OCI-LY1 (cell line): ENCODE results near the gene PCBP3.

Experiments used
- EZH2 ChIP-seq: fragments of 200-600 bp; sonication (generic), shearing (Covaris generic); IDR thresholded peaks from 2 replicates; pipeline ENCODE4 v1.8.0; 2017; ENCODE audit warnings: borderline replicate concordance, mixed run types, mild to moderate bottlenecking, antibody characterized with exemption, low read length, moderate library complexity, mixed read lengths
- TF ChIP-seq, protein P1 (sequence below): fragments of 200-600 bp; sonication (generic), shearing (Covaris generic); IDR thresholded peaks from 2 replicates; pipeline ENCODE4 v1.5.1; 2017; ENCODE audit warnings: mild to moderate bottlenecking, antibody characterized with exemption, low read length, moderate library complexity, mixed read lengths

GRCh38 chr21:45834026-45834715 is 190.6 kb downstream of the PCBP3 start:
- TF ChIP-seq, protein P1, sequence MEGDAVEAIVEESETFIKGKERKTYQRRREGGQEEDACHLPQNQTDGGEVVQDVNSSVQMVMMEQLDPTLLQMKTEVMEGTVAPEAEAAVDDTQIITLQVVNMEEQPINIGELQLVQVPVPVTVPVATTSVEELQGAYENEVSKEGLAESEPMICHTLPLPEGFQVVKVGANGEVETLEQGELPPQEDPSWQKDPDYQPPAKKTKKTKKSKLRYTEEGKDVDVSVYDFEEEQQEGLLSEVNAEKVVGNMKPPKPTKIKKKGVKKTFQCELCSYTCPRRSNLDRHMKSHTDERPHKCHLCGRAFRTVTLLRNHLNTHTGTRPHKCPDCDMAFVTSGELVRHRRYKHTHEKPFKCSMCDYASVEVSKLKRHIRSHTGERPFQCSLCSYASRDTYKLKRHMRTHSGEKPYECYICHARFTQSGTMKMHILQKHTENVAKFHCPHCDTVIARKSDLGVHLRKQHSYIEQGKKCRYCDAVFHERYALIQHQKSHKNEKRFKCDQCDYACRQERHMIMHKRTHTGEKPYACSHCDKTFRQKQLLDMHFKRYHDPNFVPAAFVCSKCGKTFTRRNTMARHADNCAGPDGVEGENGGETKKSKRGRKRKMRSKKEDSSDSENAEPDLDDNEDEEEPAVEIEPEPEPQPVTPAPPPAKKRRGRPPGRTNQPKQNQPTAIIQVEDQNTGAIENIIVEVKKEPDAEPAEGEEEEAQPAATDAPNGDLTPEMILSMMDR, result no peak
- no peak for TF ChIP-seq EZH2
